IPS DF 19.7 (cell line): ENCODE results near the gene KMT2E.
"Not testable (repeated sequence)": the region's sequence is repeated elsewhere in the genome, so short reads cannot be mapped to it uniquely, and the experiment has no call there.

Source experiments
- DNase-seq: peaks from one replicate; pipeline ENCODE4 v3.0.0-alpha.2; 2013; ENCODE audit warnings: low read depth, low spot score

KMT2E gene

GRCh38 chr7:105027176-105027853, 13.3 kb downstream of the KMT2E start:
- no peak for DNase-seq

GRCh38 chr7:105028004-105028403, 14.0 kb downstream of the KMT2E start:
- DNase-seq = no peak

- DNase-seq = not testable (repeated sequence)
These were observed 14.9 kb downstream of the KMT2E start for GRCh38 chr7:105028941-105029340.

- no peak for DNase-seq
These were observed 16.4 kb downstream of the KMT2E start for GRCh38 chr7:105030447-105030846.

- no peak for DNase-seq
These were observed 18.7 kb downstream of the KMT2E start for GRCh38 chr7:105032553-105033214.

GRCh38 chr7:105035349-105035748, 21.3 kb downstream of the KMT2E start:
- DNase-seq = no peak

- DNase-seq = no peak
These were observed 22.5 kb downstream of the KMT2E start for GRCh38 chr7:105036217-105037168.

GRCh38 chr7:105037319-105037718, 23.3 kb downstream of the KMT2E start:
- no peak for DNase-seq

- DNase-seq = no peak
These were observed 30.6 kb downstream of the KMT2E start for GRCh38 chr7:105044449-105045070.

- DNase-seq = no peak
These were observed 32.4 kb downstream of the KMT2E start for GRCh38 chr7:105046414-105046813.

GRCh38 chr7:105047932-105048331, 33.9 kb downstream of the KMT2E start:
- DNase-seq = no peak

GRCh38 chr7:105050493-105050892, 36.5 kb downstream of the KMT2E start:
- no peak for DNase-seq

- DNase-seq = not testable (repeated sequence)
These were observed 36.9 kb downstream of the KMT2E start for GRCh38 chr7:105050899-105051298.

- no peak for DNase-seq
These were observed 41.1 kb downstream of the KMT2E start for GRCh38 chr7:105055084-105055483.

GRCh38 chr7:105055621-105056020, 41.6 kb downstream of the KMT2E start:
- no peak for DNase-seq

- no peak for DNase-seq
These were observed 43.5 kb downstream of the KMT2E start for GRCh38 chr7:105057472-105057871.

GRCh38 chr7:105060437-105060836, 46.4 kb downstream of the KMT2E start:
- no peak for DNase-seq

GRCh38 chr7:105060923-105061322, 46.9 kb downstream of the KMT2E start:
- DNase-seq = no peak

- no peak for DNase-seq
These were observed 51.1 kb downstream of the KMT2E start for GRCh38 chr7:105065104-105065503.

GRCh38 chr7:105067691-105068090, 53.7 kb downstream of the KMT2E start:
- DNase-seq = no peak

- no peak for DNase-seq
These were observed 54.9 kb downstream of the KMT2E start for GRCh38 chr7:105068886-105069285.

- DNase-seq = no peak
These were observed 59.1 kb downstream of the KMT2E start for GRCh38 chr7:105073143-105073542.
